Adrenal gland (tissue), 5 donors: ENCODE results near the gene TANK.

ENCODE experiments used
- CTCF ChIP-seq, 6 experiments: fragments of 450-650 bp in 4 of 6; fragments of 200-600 bp in 2 of 6; sonication (generic) in 1 of 6; IDR thresholded peaks; 1 replicate in 5 of 6; 2 replicates in 1 of 6; pipeline versions ENCODE4 v1.5.1 to v1.8.0; 2016 to 2021; ENCODE audit warnings: antibody characterized with exemption in 6 of 6, mild to moderate bottlenecking in 2 of 6, moderate library complexity in 1 of 6
- POLR2A ChIP-seq, 2 donors: fragments of 450-650 bp; IDR thresholded peaks; one replicate each; pipeline ENCODE4 v1.6.1; 2017; ENCODE audit warnings: antibody characterized with exemption in 2 of 2, mild to moderate bottlenecking in 2 of 2, moderate library complexity in 1 of 2
- donor health status: DM: no; HTN: no; CAD: no.

GRCh38 chr2:161241894-161242293, 81.7 kb downstream of the TANK start:
- TF ChIP-seq CTCF (IDR thresholded peaks at IDR 0.05) (no peak), POLR2A (IDR thresholded peaks at IDR 0.05) (no peak)
